ENCODE data around the gene POLR2J2. TPM values are rescaled to one million over a fixed set of nuclear protein-coding genes. Genes with fewer than 3 reads are reported as not detected.
"Not testable (repeated sequence)": the region's sequence is repeated elsewhere in the genome, so short reads cannot be mapped to it uniquely, and the experiment has no call there.

The POLR2J2 gene
- total RNA-seq, 1 donor from 2014 or later = 4.0 TPM

- not testable (repeated sequence) for DNase-seq (ENCODE audit: low read depth)
These were observed 469 bp upstream of the POLR2J2 start for GRCh38 chr7:102671956-102672307.

- DNase-seq (ENCODE audit: low read depth) = not testable (repeated sequence)
These were observed 3.9 kb downstream of the POLR2J2 start for GRCh38 chr7:102667523-102667922.

GRCh38 chr7:102666850-102667249 is 4.6 kb downstream of the POLR2J2 start:
- not testable (repeated sequence) for DNase-seq (ENCODE audit: low read depth)

GRCh38 chr7:102664765-102665164 is 6.7 kb downstream of the POLR2J2 start:
- DNase-seq (ENCODE audit: low read depth) = not testable (repeated sequence)

- DNase-seq (ENCODE audit: low read depth) = not testable (repeated sequence)
These were observed 21.5 kb downstream of the POLR2J2 start, which contains the start of gene SPDYE2B for GRCh38 chr7:102649924-102650323. Gene SPDYE2B, plus strand, starts transcription at chr7:102650319. Its CDS starts 2,030 bp downstream, at chr7:102652349.

- DNase-seq (ENCODE audit: low read depth) = not testable (repeated sequence)
These were observed 23.6 kb downstream of the POLR2J2 start for GRCh38 chr7:102647813-102648212.

- not testable (repeated sequence) for DNase-seq (ENCODE audit: low read depth)
These were observed 28.1 kb downstream of the POLR2J2 start for GRCh38 chr7:102643404-102643803.

- DNase-seq (ENCODE audit: low read depth) = not testable (repeated sequence)
These were observed 28.8 kb downstream of the POLR2J2 start, which contains the start of gene UPK3BL1 for GRCh38 chr7:102642691-102643090. Gene UPK3BL1, minus strand, starts transcription at chr7:102642791. Its CDS starts 50 bp downstream, at chr7:102642741.

- DNase-seq (ENCODE audit: low read depth) = not testable (repeated sequence)
These were observed 32.6 kb downstream of the POLR2J2 start for GRCh38 chr7:102638848-102639247.

- not testable (repeated sequence) for DNase-seq (ENCODE audit: low read depth)
These were observed 34.5 kb downstream of the POLR2J2 start for GRCh38 chr7:102636956-102637355.

GRCh38 chr7:102635354-102635753 is 36.1 kb downstream of the POLR2J2 start:
- not testable (repeated sequence) for DNase-seq (ENCODE audit: low read depth)

- not testable (repeated sequence) for DNase-seq (ENCODE audit: low read depth)
These were observed 37.2 kb downstream of the POLR2J2 start for GRCh38 chr7:102634299-102634698.

- DNase-seq (ENCODE audit: low read depth) = not testable (repeated sequence)
These were observed 40.8 kb downstream of the POLR2J2 start for GRCh38 chr7:102630622-102631021.

GRCh38 chr7:102627271-102627904 is 44.1 kb downstream of the POLR2J2 start:
- DNase-seq (ENCODE audit: low read depth) = not testable (repeated sequence)

- DNase-seq (ENCODE audit: low read depth) = not testable (repeated sequence)
These were observed 53.3 kb downstream of the POLR2J2 start for GRCh38 chr7:102618122-102618521.

- not testable (repeated sequence) for DNase-seq (ENCODE audit: low read depth)
These were observed 54.8 kb downstream of the POLR2J2 start, which contains the start of gene RASA4 for GRCh38 chr7:102616507-102617125. Gene RASA4, minus strand, starts transcription at chr7:102616756. Its CDS starts 67 bp downstream, at chr7:102616689.

Other genes starting within 250 kb of the POLR2J2 start
- 43.2 and 138 TPM in 2 replicates for gene ORAI2, start 238.1 kb downstream of the POLR2J2 start, total RNA-seq
- 9.9 and 26.6 TPM in 2 replicates for gene ALKBH4, start 206.8 kb downstream of the POLR2J2 start, total RNA-seq
- 26.2 and 29.5 TPM in 2 replicates for gene LRWD1, start 206.7 kb downstream of the POLR2J2 start, total RNA-seq
- 12.0 and 17.4 TPM in 2 replicates for gene POLR2J, start 192.7 kb downstream of the POLR2J2 start, total RNA-seq
- 0.85 and 0.87 TPM in 2 replicates for gene RASA4B, start 153.9 kb downstream of the POLR2J2 start, total RNA-seq
- 5.5 TPM in 1 of 2 replicates, not detected in the other for gene UPK3BL2, start 128.0 kb downstream of the POLR2J2 start, total RNA-seq
- 0.10 TPM in 1 of 2 replicates, not detected in the other for gene SPDYE2, start 120.4 kb downstream of the POLR2J2 start, total RNA-seq
- 3.8 and 32.7 TPM in 2 replicates for gene POLR2J3, start 99.1 kb downstream of the POLR2J2 start, total RNA-seq
- 1.0 and 5.0 TPM in 2 replicates for gene RASA4, start 54.9 kb downstream of the POLR2J2 start, total RNA-seq
- gene UPK3BL1, start 28.9 kb downstream of the POLR2J2 start, total RNA-seq = 3.6 and 7.7 TPM in 2 replicates
- gene SPDYE2B, start 21.3 kb downstream of the POLR2J2 start, total RNA-seq = not detected in 2 replicates
- 12.7 and 13.4 TPM in 2 replicates for gene FAM185A, start 77.3 kb upstream of the POLR2J2 start, total RNA-seq
- gene LRRC17, start 241.3 kb upstream of the POLR2J2 start, total RNA-seq = 1.1 and 2.6 TPM in 2 replicates

All from renal cortical epithelial cell (primary cell).